GM21786 (cell line): Measurements from ENCODE around the gene RAPGEF4.

ENCODE experiments used
- ATAC-seq: cut with Tn5 transposase; IDR thresholded peaks from one replicate; pipeline ENCODE4 v1.9.1; 2021; ENCODE audit not compliant: unreplicated experiment

RAPGEF4 gene

DNA sequence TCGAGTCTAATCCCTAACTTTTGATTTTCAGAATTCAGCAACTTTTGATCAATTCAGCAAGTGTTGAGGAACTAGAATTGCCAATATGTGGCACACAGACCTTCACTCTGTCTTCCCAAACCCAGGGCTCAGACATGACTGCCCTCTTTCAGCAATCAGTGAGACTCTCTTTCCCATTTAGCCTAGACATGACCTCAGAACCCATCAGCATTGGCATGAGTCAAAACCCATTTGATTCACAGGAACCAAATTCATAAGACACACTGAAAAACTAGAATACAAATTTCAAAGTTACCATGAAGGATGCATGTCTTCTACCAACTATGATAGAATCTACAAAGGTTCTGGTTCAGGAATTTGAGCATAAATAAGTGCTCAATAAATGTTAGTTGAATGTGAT lies 226.4 kb downstream of the RAPGEF4 start:
- ATAC-seq: no peak

DNA sequence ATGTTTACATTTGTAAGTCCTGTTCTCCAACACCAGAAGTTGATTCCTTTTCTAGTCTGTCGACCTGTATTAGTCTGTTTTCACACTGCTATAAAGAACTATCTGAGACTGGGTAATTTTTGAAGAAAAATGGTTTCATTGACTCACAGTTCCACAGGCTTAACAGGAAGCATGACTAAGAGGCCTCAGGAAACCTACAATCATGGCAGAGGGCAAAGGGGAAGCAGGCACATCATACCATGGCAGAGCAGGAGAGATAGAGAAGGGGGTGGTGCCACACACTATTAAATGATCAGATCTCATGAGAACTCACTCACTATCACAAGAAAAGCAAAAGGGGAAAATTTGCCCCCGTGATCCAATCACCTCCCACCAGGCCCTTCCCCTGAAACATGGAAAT lies 227.2 kb downstream of the RAPGEF4 start:
- ATAC-seq: no peak

DNA sequence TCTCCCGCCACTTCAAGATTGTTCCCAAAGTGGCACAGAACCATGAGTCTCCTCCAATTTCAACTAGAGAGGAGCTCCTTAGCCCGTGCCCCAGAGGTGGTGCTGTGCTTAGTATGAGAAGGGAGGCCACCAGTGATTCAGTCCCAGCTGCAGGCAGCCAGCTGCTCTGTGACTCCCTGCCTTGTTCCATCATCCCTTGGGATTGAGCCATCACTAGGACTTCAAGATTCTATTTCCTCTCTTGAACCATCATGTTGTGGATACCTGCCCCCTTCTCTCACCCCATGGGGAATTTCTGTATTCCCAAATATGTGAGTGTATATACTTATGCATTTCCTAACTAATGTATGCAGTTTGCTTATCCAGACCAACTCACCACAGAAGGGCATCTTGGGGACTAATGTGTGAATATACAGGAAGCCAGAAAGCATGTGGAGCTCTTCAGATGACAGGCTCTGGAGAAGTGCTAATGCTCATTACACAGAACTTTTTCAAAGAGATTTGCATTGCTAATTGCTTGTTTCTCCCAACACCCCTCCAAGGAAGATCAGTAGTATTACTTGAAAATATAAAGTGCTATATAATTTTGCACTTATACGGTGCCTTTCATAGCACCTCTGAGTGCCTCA lies 229.0 kb downstream of the RAPGEF4 start:
- no peak for ATAC-seq

DNA sequence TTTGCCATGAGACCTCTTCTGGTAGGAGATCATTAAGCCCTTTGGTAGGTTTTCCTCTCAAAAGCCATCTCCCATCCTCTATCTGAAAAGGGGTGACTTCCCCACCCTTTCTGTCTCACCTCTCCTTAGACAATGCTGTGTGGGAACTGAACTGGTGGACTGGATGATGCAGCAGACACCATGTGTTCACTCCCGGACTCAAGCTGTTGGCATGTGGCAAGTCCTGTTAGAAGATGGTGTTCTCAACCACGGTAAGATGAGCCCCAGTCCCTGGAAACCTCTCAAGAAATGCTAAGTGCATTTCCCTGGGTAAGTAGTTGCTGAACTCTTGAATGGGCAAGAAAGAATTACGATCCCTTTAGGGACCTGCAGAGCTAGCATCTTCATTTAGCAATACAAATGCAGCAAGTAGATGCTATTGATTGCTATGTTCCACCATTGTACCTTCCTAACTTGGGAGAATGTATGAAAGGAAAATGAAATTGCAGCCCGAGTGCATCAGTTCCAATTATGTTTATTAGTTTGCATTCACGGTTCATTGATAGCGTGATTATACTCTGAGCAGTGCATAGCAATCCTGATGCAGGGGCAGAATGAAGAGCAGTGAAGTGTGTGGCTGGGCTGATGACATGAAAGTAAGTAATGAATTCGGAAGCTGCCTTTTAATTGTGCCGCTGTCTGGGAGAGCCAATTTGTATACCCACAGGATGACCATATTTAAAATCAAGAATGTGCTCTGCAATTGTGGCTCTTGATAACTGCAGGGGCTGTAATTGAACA lies 230.0 kb downstream of the RAPGEF4 start:
- no peak for ATAC-seq

DNA sequence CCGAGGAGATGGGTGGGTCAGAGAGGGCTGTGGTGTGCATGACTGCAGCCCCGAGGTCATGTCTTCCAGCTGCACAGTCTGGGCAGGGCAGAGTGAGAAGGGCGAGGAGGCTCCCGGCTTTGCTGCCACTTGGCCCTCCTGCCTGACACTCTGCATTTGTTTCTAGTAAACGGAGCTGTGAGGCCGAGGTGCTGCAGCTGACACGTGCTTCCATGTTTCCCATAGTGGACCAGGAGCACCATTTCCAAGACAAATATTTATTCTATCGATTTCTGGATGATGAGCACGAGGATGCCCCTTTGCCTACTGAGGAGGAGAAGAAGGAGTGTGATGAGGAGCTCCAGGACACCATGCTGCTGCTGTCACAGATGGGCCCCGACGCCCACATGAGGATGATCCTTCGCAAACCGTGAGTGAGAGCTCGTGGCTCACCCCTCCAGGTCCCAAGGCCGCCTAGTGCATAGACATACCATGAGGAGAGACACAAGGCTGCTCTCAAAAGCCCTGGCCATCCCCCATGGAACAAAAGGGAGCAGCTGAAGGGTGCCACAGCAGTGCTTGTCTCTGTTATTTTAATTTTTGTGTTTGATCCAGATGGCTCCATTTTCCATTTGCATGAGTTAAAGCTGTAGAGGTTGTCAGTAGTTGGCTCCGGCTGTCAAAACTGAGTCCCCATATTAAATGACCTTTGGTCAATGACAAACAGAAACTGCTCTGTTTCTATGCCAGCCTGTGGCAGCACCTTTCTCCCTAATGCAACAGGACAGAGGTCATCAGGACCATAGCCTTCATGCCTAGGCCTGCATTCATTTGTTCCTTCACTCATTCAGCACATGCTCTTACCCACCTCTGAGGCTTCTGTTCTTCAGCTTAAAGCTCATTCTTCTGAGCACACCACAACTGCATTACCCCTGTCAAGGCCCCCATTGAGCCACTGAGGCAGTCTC lies 231.7 kb downstream of the RAPGEF4 start:
- no peak for ATAC-seq

DNA sequence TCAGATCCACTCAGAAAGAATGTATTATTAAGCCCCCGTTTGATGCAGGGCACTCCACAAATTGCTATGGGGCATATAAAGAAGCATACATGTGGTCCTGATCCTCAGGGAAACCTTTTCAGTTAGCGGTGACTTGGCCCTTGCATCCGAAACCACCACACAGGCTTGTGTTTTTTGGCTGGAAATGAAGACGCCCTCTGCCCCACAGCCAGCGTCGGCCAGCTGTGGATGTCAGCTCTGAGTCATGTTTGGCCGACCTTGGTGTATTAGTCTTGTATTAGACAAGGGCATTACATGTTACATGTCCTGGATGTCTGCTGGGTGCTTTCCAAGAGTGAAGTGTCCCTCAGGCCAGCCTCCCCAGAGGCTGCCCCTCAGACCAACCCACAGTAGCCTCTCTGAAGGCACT lies 232.4 kb downstream of the RAPGEF4 start:
- ATAC-seq: no peak

DNA sequence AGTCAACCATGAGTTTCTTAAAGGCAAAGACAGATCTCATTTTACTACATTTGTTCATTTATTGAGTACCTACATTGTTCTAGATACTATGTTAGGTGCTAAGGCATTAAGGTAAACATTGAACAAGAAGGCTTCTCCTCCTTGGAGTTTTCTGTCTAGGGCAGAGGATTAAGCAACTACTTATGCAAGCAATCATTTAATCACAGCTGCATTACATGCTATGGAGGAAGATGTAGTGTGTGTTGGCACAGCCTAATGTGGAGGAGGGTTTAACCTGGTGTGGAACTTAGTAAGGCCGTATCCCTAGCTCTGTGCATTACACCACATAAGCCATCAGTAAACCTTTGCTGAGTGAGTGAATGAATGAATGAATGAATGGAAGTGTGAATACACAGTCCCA lies 233.5 kb downstream of the RAPGEF4 start:
- no peak for ATAC-seq

DNA sequence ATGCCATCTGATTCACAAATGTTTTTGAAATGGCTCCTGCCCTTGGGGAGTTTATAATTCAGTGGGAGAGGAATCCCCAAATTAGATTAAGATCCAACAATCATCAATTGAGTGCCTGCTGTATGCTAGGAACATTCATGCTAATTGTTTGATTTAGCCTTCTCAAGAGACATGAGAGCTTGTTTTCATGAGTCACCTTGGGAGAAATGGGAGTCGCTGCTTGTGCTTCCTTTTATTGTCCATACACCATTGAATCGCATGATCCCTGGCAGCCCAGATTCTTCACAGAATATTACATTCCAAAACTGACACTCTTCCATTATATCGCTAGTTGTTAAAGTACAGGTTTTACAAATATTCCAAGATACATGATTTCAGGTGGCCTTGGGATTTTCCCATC lies 234.0 kb downstream of the RAPGEF4 start:
- no peak for ATAC-seq

DNA sequence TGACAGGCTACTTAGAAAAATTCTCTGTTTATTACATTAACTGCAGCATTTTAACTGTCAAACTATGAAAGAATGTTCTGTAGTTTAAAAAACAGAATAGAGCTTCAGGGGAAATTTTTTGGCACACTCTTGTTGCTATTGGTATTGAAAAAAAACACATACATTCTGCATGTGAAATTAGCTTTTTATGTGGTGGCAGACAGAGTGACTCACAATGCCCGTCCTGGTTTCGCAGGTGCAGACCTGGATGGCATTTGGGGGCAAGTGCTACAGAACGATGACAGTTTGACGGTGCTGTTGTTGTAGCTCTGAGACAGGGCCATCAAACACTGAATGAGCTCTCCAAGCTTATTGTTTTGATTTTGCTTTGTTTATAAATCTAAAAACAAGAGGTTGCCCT lies 235.0 kb downstream of the RAPGEF4 start:
- no peak for ATAC-seq

DNA sequence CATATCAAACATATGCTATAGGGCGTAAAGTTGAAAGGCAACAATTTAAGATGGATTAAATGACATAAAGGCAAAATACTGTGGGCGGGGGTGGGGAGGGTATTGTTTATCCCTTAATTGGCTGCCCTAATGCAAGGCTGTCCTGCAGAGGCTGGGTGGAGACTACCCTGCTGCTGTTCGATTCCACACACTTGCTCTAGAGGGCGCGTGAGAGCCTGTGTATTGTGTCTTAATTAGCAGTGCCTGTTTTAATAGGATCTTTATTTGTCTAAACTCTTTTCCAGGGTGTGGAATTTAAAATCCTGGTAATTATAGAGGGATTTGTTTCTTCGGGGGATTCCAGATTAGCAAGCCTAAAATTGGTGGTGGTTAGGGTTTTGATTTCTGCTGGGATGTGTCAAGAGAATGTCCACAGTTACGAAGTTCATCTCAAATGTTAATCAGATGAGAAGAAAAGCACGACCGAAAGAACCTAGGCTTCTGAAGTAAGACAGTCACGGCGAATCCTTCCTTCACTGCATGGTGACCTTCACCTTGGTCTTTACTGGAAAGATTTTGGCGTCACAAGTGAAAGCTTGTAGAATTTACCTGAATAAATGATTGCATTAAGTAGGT lies 236.5 kb downstream of the RAPGEF4 start:
- ATAC-seq: peak; percentile 61

DNA sequence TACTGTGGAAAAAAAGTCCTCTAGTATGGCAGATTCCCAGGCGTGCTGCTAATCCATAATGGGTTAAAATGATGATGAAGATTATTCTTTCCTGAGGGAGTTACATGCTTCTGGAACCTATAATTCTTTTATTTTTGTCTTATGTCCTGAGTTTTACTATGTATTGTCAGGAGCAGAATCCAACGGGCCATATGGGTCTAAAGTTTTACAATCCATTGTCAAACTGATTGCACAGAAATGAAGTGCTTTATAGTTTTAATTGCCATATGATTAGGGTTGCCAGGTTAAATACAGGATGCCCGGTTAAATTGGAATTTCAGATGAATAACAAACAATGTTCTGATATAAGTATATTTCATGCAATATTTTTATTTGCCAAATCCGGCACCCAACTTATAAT lies 239.1 kb downstream of the RAPGEF4 start:
- ATAC-seq: no peak

DNA sequence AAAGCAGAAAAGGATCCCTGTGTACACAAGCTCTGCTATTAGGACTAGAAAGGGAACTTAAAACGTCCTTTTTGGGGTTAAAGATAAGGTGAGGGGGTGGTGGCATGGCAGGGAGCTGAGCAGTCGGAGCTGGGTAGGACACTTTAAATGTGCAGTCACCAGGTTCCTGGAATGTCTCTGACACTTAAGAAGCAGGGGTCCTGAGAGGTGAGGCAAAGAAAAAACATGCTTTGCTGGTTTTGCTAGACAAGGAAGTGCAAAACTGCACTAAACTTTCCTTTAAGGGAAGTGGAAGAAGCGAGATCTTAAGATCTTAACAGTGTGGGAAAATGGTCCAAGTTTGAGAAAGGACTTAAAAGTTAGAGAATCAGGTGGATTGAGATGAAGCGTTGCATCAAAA lies 240.5 kb downstream of the RAPGEF4 start:
- no peak for ATAC-seq

DNA sequence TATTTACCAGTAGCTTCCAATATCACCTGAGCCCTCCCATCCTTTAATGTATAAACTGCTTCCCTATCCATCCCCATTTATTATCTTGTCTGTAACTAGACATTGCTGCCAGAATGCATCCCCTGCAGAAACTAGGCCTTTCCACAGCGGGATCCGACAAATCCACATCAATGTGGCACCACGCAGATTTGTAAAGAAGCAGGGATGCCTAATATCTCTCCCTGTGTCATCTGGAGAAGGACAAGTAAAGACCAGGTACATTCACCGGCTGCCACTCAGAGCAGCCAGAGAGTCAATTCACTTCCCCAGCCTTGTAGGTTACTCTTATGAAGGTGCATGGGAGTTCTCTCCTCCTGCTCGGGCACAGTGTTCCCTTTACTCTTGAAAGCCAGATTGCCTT lies 241.2 kb downstream of the RAPGEF4 start:
- no peak for ATAC-seq

DNA sequence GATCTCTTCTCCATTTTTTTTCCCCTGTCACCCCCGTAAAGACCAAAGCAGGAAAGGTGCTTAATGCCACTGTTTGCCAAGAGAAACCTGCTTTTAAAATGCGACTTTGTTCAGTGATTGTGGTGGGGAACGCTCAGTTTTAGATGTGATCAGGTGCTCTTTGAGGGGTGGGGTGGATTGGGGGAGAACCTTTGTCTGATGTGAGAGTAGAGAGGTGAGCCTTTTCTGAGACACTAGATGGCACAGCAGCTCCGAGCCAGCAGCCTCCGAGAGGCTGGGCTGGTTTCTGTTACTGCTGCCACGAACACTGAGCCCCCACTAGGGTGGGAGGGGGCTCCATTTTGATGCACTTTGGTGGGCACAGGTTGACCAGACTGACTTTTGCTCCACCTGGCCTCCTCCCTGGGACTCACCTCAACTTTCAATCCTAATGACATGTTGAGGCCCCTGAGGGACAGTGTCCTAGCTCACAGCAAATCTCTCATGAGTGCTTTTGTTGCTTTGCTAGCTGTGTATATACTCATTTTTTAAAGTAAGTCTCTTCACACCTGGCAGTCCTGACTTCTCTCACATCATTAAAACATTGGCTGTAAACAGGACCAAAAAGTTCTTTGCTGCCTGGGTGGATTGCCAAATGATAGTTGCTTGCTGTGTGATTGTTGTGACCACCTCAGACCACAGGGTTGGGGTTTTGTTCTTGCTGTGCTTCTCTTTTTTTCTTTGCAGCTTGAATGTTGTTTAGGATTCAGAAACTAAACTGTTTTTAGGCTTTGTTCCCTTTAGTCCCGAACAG lies 241.8 kb downstream of the RAPGEF4 start:
- no peak for ATAC-seq

DNA sequence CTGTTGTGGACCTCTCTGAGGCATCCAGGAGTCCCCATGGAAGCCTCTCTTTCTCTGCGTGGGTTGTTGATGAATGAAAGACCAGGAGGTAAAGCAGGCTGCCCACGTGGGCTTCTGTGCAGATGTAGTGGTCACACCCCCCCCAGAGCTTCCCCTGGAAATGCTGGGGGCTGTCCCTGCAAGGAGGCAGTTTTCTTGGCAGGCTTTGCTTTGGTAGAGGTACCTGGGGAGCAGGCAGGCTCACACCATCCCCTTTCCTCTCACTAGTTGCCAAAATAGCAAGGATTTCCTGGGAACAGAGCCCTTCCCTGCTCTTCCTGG lies 242.4 kb downstream of the RAPGEF4 start:
- no peak for ATAC-seq

DNA sequence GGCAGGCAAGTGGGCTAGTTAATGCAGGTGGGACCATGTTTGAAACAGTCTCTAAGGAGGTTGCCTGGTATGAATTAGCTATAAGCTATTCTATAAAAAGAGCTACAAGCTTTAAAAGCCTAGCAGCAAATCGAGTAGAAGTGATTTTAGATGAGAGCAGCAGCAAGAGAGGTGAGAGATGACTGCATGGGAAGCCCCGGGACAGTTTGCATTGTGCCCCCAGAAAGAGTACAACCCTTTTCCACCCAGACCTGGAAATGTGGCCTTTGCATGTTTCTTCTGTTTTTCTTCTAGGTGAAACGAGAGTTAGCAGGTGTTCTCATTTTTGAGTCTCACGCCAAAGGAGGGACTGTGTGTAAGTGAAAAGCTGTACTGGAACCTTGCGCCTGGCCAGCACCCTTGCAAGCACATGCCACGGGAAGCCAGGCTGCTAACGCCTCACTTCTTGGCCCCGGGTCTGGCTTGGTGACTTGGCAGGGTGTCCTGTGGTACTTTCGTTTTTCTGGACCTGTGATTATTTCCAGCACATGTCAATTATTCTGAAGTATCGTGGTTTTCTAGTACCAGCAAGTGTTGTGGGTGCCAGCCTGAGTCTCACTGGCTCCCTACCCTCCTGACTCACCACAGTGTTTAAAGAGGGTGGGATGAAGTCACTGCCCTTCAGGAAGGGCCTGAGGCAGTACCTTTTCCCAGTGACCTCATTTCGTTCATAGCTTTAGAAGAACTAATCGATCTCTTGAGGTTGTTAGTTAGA lies 249.7 kb downstream of the RAPGEF4 start:
- ATAC-seq: no peak

DNA sequence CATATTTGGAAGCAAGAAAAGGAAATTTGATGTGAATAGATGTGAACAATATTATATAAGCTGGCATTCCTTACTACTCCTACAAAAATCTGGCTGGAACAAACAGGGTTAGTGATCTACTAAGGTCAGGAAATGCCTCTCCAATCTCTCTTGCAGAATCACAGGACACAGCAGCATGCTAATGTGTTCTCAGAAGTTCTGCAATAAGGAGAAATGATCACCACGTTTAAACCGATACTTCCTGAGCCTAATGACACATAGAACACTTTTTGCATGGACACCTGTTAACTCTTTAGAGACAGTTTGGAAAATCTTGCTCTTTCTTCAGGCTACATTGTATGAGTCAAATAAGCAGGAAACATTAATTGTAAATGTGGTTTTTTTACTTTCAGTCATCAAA lies 250.4 kb downstream of the RAPGEF4 start:
- ATAC-seq: no peak

DNA sequence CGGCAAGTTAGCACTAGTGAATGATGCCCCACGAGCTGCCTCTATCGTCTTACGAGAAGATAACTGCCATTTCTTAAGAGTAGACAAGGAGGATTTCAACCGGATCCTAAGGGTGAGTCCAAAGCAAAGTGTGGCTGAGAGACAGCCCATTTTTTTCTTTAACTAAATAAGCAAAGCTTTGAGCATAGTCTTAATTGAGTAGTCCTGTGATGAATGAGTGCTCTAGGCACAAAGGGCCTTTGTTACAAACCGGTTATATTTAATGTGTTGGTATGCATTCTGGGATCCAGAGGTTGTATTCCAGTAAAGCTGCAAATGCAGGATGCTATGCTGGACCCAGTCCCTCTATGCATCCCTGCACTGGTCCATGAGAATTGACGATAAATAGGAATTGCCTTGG lies 253.1 kb downstream of the RAPGEF4 start:
- no peak for ATAC-seq

DNA sequence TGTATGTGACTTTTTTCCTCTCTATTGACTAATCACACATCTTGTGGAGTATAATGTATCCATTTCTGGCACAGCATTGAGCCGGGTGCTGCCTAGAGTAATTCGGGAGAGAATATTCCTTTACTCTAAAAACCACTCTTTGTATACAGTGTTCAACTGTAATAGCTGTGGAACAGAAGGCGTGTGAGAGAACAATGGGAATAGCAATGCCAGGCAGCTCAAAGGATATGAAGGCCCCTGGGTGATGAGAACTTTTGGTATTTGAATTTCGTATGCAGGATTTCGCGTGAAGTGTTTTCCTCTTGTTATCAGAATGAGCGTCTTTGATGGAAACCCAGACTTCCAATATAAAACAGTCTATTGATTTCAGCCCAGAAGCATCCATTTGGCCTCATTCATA lies 255.4 kb downstream of the RAPGEF4 start:
- no peak for ATAC-seq

DNA sequence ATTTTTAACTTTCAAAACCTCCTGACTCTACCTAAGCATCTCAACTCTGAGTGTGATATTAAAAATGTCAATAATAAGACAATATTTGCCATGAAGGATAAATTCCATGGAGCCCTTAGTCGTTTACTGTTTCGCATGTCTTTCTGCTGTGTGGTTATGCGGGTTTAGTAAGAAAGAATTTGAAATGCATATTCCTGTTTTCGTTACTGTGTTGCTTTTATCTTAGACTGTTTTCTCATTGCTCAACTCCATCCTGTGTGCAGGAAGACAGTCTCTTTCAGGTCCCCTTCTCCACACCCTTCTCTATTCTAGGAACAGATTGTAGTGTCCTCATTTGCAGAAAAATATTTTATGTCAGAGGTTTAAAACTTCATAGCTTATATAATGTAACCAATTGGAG lies 257.5 kb downstream of the RAPGEF4 start:
- no peak for ATAC-seq
